K562 (cell line): ENCODE data around the gene APC2. TPM values are rescaled to one million over a fixed set of nuclear protein-coding genes. Genes with fewer than 3 reads are reported as not detected.

Source experiments
- DEAF1 ChIP-seq: fragments of 450-650 bp; formaldehyde crosslinking; IDR thresholded peaks from 2 replicates; pipeline ENCODE4 v1.4.0; 2020; ENCODE audit warnings: mild to moderate bottlenecking, moderate library complexity
- HMGXB4 ChIP-seq: sonication (generic); formaldehyde crosslinking; IDR thresholded peaks from 2 replicates; pipeline ENCODE4 v1.8.1; 2023; ENCODE audit warnings: mild to moderate bottlenecking, missing genetic modification reagents
- MGA ChIP-seq: fragments of 450-650 bp; IDR thresholded peaks from 2 replicates; pipeline ENCODE4 v1.6.1; 2016; ENCODE audit warnings: mild to moderate bottlenecking, moderate library complexity
- NFE2 ChIP-seq: IDR thresholded peaks from 2 replicates; pipeline ENCODE4 v1.6.1; 2014; ENCODE audit warnings: antibody characterized with exemption, low read depth
- ZBTB2 ChIP-seq: fragments of 450-650 bp; IDR thresholded peaks from 2 replicates; pipeline ENCODE4 v1.6.1; 2016; ENCODE audit warnings: antibody characterized with exemption
- ZBTB5 ChIP-seq: fragments of 450-650 bp; IDR thresholded peaks from 2 replicates; pipeline ENCODE4 v1.6.1; 2017; ENCODE audit warnings: antibody characterized with exemption
- polyA plus RNA-seq, 8 experiments: library from polyadenylated mRNA; depleted of rRNA in 4 of 8; stranded (reverse) in 5 of 8; unstranded in 3 of 8; fragments of >200 nt; fragmentation: Nextera tagmentation in 2 of 8; fragmentation: Illumina TruSeq in 1 of 8; extraction: Ambion mirVana in 2 of 8; extraction: Trizol in 1 of 8; gene quantifications; 2 replicates each; pipeline versions ENCODE4 v1.2.1 to v1.2.3, GENCODE V29; 2011 to 2014; ENCODE audit warnings: inconsistent platforms in 1 of 8, missing spikeins in 1 of 8
- total RNA-seq, 7 experiments: library from RNA; depleted of rRNA in 6 of 7; stranded (reverse); fragments of >200 nt in 6 of 7; fragmentation: Illumina TruSeq in 2 of 7; extraction: Trizol in 2 of 7; gene quantifications; 2 replicates each; pipeline versions ENCODE4 v1.2.1 to v1.2.3, GENCODE V29; 2011 to 2021; ENCODE audit warnings: low replicate concordance in 1 of 7

APC2 gene
- total and polyA plus RNA-seq, 9 of the 15 experiments (the other 6 are each of a cell fraction or from before 2014, with no cell fraction given) = 0.01 to 0.40 (median 0.05) TPM; not detected in 3

- TF ChIP-seq DEAF1 (CRISPR knock-in tag) (no peak), ZBTB5 (no peak), NFE2 (no peak), ZBTB2 (no peak), MGA (no peak; the same call in 1 of the 2 replicates), HMGXB4 (no peak)
Measured at GRCh38 chr19:1490311-1491113, 40.6 kb downstream of the APC2 start, which contains the start of gene PCSK4 (continued).
